ENCODE measurements around the gene NCAPG.

NCAPG gene

DNA sequence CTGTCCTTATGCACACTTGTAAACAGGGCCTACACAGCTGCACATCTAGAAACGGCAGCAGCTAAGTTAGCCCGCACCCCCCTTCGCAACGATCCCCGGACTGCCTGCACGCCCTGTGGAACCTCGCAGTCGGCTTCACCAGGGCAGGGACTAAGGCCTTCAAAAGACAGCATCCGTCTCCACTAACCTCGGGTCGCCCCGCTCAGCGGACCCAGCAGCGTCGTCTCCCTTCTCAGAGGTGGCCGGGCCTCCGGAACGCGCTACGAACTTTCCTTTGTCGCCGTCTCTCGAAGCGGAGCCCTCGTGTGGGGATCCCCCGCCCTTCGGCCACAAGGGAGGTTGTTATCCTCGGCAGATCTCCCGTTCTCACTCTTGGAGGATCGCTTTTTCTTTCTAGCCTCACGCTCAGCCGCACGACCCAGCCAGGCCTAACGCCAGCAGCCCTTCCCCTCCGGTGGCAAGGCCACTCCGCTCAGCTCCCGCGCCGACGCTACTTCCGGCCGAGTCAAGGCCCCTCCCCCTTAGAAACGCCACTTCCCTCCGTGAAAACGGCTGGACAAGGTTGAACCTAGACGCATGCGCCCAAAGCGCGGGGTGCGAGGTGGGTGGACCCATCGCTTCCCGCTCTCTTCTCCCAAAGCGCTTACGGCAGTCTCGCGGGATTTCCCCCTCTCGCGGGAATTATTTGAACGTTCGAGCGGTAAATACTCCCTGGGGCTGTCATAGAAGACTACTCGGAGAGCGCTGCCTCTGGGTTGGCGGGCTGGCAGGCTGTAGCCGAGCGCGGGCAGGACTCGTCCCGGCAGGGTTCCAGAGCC, at the start of gene NCAPG, which contains the start of gene DCAF16:
NCAPG (plus strand) TSS at position 720 of the 818 bp plus-strand sequence. CDS start 99 bp downstream, outside the sequence.
DCAF16 (minus strand) TSS at position 498 of the 818 bp plus-strand sequence. CDS start 6,616 bp downstream, outside the sequence.
- Histone ChIP-seq H3K4me3 (ENCODE audit: low read depth, low read length) (peak within 1 kb of the TSS; percentile 94), H3K27ac (ENCODE audit: low read depth, low read length) (peak within 1 kb of the TSS; percentile 94), H3K9me3 (ENCODE audit: control insufficient read depth, insufficient read depth, low read length) (no peaks in the 10 kb centered on the region), H3K27me3 (ENCODE audit: control insufficient read depth, insufficient read depth, low read length) (no peaks in the 10 kb centered on the region), H3K4me1 (ENCODE audit: control insufficient read depth, insufficient read depth, low read length) (peaks cover 29% of the 10 kb centered on the region), H3K9ac (ENCODE audit: low read depth, low read length) (peak within 1 kb of the TSS; percentile 96), H3K36me3 (ENCODE audit: control insufficient read depth, insufficient read depth, low read length) (peaks cover 43% of the 10 kb centered on the region)

- Histone ChIP-seq H3K36me3 (ENCODE audit: control insufficient read depth, insufficient read depth, low read length) (no peaks in the 10 kb centered on the region), H3K4me1 (ENCODE audit: control insufficient read depth, insufficient read depth, low read length) (peaks cover 7% of the 10 kb centered on the region; the same call in 1 of the 2 replicates), H3K4me3 (ENCODE audit: low read depth, low read length) (no peak overlapping the region), H3K27ac (ENCODE audit: low read depth, low read length) (no peak overlapping the region), H3K27me3 (ENCODE audit: control insufficient read depth, insufficient read depth, low read length) (no peaks in the 10 kb centered on the region), H3K9ac (ENCODE audit: low read depth, low read length) (no peak overlapping the region), H3K9me3 (ENCODE audit: control insufficient read depth, insufficient read depth, low read length) (0 out of 2 replicates have a peak, but pooled peaks cover 3% of the 10 kb centered on the region)
Observed at GRCh38 chr4:17761062-17761461, 49.7 kb upstream of the NCAPG start.

DNA sequence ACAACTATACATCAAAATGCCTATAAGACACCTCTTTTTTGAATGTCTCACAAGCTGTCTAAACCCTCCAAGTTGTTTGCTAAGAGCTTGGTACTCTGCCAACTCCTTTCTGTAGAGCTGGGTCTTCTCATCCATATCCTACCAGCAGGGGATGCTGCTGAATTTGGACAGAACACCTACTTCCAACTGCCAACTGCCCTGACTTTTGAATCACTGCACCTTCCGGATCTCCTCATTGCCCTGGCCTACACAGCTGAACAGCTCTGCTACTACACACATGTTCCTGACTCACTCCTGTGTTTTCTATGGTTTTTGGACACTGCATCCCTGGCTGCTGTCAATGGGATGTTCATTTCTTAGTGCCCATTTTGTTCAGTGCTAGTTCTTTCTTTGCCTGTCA, 48.1 kb upstream of the NCAPG start:
- H3K9me3 ChIP-seq (ENCODE audit: control insufficient read depth, insufficient read depth, low read length) = peaks cover 9% of the 10 kb centered on the region; the same call in 1 of the 2 replicates
- peaks cover 7% of the 10 kb centered on the region; the same call in 1 of the 2 replicates for H3K4me1 ChIP-seq (ENCODE audit: control insufficient read depth, insufficient read depth, low read length)
- H3K36me3 ChIP-seq (ENCODE audit: control insufficient read depth, insufficient read depth, low read length) = no peaks in the 10 kb centered on the region
- H3K27me3 ChIP-seq (ENCODE audit: control insufficient read depth, insufficient read depth, low read length) = no peaks in the 10 kb centered on the region
- no peak overlapping the region for H3K9ac ChIP-seq (ENCODE audit: low read depth, low read length)
- H3K27ac ChIP-seq (ENCODE audit: low read depth, low read length) = no peak overlapping the region
- no peak overlapping the region for H3K4me3 ChIP-seq (ENCODE audit: low read depth, low read length)

GRCh38 chr4:17763416-17763815, 47.4 kb upstream of the NCAPG start:
- H3K27ac ChIP-seq (ENCODE audit: low read depth, low read length) = no peak overlapping the region

GRCh38 chr4:17763931-17764330, 46.8 kb upstream of the NCAPG start:
- no peaks in the 10 kb centered on the region for H3K36me3 ChIP-seq (ENCODE audit: control insufficient read depth, insufficient read depth, low read length)
- no peak overlapping the region for H3K9ac ChIP-seq (ENCODE audit: low read depth, low read length)
- no peaks in the 10 kb centered on the region for H3K27me3 ChIP-seq (ENCODE audit: control insufficient read depth, insufficient read depth, low read length)
- H3K27ac ChIP-seq (ENCODE audit: low read depth, low read length) = no peak overlapping the region
- no peak overlapping the region for H3K4me3 ChIP-seq (ENCODE audit: low read depth, low read length)
- H3K9me3 ChIP-seq (ENCODE audit: control insufficient read depth, insufficient read depth, low read length) = peaks cover 9% of the 10 kb centered on the region; the same call in 1 of the 2 replicates
- peaks cover 7% of the 10 kb centered on the region; the same call in 1 of the 2 replicates for H3K4me1 ChIP-seq (ENCODE audit: control insufficient read depth, insufficient read depth, low read length)

More at GRCh38 chr4:17763416-17763815, 47.4 kb upstream of the NCAPG start:
- H3K4me3 ChIP-seq (ENCODE audit: low read depth, low read length) = no peak overlapping the region
- no peaks in the 10 kb centered on the region for H3K27me3 ChIP-seq (ENCODE audit: control insufficient read depth, insufficient read depth, low read length)
- H3K9ac ChIP-seq (ENCODE audit: low read depth, low read length) = no peak overlapping the region
- no peaks in the 10 kb centered on the region for H3K36me3 ChIP-seq (ENCODE audit: control insufficient read depth, insufficient read depth, low read length)
- H3K4me1 ChIP-seq (ENCODE audit: control insufficient read depth, insufficient read depth, low read length) = peaks cover 7% of the 10 kb centered on the region; the same call in 1 of the 2 replicates
- H3K9me3 ChIP-seq (ENCODE audit: control insufficient read depth, insufficient read depth, low read length) = peaks cover 9% of the 10 kb centered on the region; the same call in 1 of the 2 replicates

DNA sequence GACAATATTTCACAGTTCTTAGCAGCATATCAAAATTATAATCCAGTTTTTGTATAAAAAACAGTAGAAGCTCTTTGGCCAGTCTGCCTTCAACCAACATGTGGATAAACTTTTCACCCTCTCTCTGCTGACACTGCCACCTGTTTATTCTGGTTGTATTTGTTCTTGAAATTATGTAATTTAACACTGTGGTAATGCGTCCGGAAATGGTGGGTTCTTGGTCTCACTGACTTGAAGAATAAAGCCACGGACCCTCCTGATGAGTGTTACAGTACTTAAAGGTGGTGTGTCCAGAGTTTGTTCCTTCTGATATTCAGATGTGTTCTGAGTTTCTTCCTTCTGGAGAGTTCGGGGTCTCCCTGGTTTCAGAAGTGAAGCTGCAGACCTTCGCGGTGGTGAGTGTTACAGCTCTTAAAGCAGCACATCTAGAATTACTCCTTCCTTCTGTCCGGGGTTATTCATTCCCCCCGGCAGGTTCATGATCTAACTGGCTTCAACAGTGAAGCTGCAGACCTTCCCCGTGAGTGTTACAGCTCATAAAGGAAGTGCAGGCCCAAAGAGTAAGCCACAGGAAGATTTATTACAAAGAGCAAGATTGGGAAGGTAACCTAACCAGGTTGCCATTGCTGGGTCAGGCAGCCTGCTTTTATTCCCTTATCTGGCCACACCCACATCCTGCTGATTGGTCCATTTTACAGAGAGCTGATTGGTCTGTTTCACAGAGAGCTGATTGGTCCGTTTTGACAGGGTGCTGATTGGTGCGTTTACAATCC, 45.1 kb upstream of the NCAPG start:
- no peak overlapping the region for H3K9ac ChIP-seq (ENCODE audit: low read depth, low read length)
- H3K27me3 ChIP-seq (ENCODE audit: control insufficient read depth, insufficient read depth, low read length) = no peaks in the 10 kb centered on the region

GRCh38 chr4:17766826-17767458, 43.8 kb upstream of the NCAPG start:
- Histone ChIP-seq H3K9ac (ENCODE audit: low read depth, low read length) (no peak overlapping the region), H3K27ac (ENCODE audit: low read depth, low read length) (no peak overlapping the region), H3K4me1 (ENCODE audit: control insufficient read depth, insufficient read depth, low read length) (no peaks in the 10 kb centered on the region), H3K27me3 (ENCODE audit: control insufficient read depth, insufficient read depth, low read length) (no peaks in the 10 kb centered on the region), H3K36me3 (ENCODE audit: control insufficient read depth, insufficient read depth, low read length) (no peaks in the 10 kb centered on the region), H3K9me3 (ENCODE audit: control insufficient read depth, insufficient read depth, low read length) (peaks cover 9% of the 10 kb centered on the region; the same call in 1 of the 2 replicates), H3K4me3 (ENCODE audit: low read depth, low read length) (no peak overlapping the region)

More for the DNA sequence above, 45.1 kb upstream of the NCAPG start:
- H3K4me3 ChIP-seq (ENCODE audit: low read depth, low read length) = no peak overlapping the region
- H3K9me3 ChIP-seq (ENCODE audit: control insufficient read depth, insufficient read depth, low read length) = peaks cover 9% of the 10 kb centered on the region; the same call in 1 of the 2 replicates
- no peak overlapping the region for H3K27ac ChIP-seq (ENCODE audit: low read depth, low read length)
- H3K4me1 ChIP-seq (ENCODE audit: control insufficient read depth, insufficient read depth, low read length) = peaks cover 4% of the 10 kb centered on the region; the same call in 1 of the 2 replicates
- no peaks in the 10 kb centered on the region for H3K36me3 ChIP-seq (ENCODE audit: control insufficient read depth, insufficient read depth, low read length)

- peaks cover 9% of the 10 kb centered on the region; the same call in 1 of the 2 replicates for H3K9me3 ChIP-seq (ENCODE audit: control insufficient read depth, insufficient read depth, low read length)
- no peak overlapping the region for H3K27ac ChIP-seq (ENCODE audit: low read depth, low read length)
- no peaks in the 10 kb centered on the region for H3K4me1 ChIP-seq (ENCODE audit: control insufficient read depth, insufficient read depth, low read length)
- H3K27me3 ChIP-seq (ENCODE audit: control insufficient read depth, insufficient read depth, low read length) = no peaks in the 10 kb centered on the region
- no peak overlapping the region for H3K9ac ChIP-seq (ENCODE audit: low read depth, low read length)
- no peaks in the 10 kb centered on the region for H3K36me3 ChIP-seq (ENCODE audit: control insufficient read depth, insufficient read depth, low read length)
- H3K4me3 ChIP-seq (ENCODE audit: low read depth, low read length) = no peak overlapping the region
Observed at GRCh38 chr4:17769406-17770174, 41.2 kb upstream of the NCAPG start.

- no peak overlapping the region for H3K27ac ChIP-seq (ENCODE audit: low read depth, low read length)
- no peaks in the 10 kb centered on the region for H3K36me3 ChIP-seq (ENCODE audit: control insufficient read depth, insufficient read depth, low read length)
- no peak overlapping the region for H3K9ac ChIP-seq (ENCODE audit: low read depth, low read length)
- H3K27me3 ChIP-seq (ENCODE audit: control insufficient read depth, insufficient read depth, low read length) = no peaks in the 10 kb centered on the region
- no peaks in the 10 kb centered on the region for H3K4me1 ChIP-seq (ENCODE audit: control insufficient read depth, insufficient read depth, low read length)
- H3K9me3 ChIP-seq (ENCODE audit: control insufficient read depth, insufficient read depth, low read length) = peaks cover 8% of the 10 kb centered on the region; the same call in 1 of the 2 replicates
- H3K4me3 ChIP-seq (ENCODE audit: low read depth, low read length) = no peak overlapping the region
Observed at GRCh38 chr4:17770845-17771244, 39.9 kb upstream of the NCAPG start.
